Stomach (tissue), 4 donors: ENCODE data around the gene CNRIP1.

Source experiments
- CTCF ChIP-seq, 7 experiments: fragments of 450-650 bp in 4 of 7; fragments of 200-600 bp in 3 of 7; sonication (generic) in 3 of 7; IDR thresholded peaks; one replicate each; pipeline ENCODE4 v1.5.1; 2016 to 2019; ENCODE audit warnings: antibody characterized with exemption in 7 of 7, control low read depth in 2 of 7, mild to moderate bottlenecking in 1 of 7
- EP300 ChIP-seq: sonication (generic); formaldehyde crosslinking; IDR thresholded peaks from one replicate; pipeline ENCODE4 v1.6.1; 2017; ENCODE audit warnings: antibody characterized with exemption
- POLR2A ChIP-seq, 4 donors: fragments of 450-650 bp; IDR thresholded peaks; one replicate each; pipeline ENCODE4 v1.6.1; 2016; ENCODE audit warnings: antibody characterized with exemption in 4 of 4, control low read depth in 2 of 4, mild to moderate bottlenecking in 1 of 4, moderate library complexity in 1 of 4
- POLR2AphosphoS5 ChIP-seq, 3 donors: sonication (generic); formaldehyde crosslinking; IDR thresholded peaks; one replicate each; pipeline ENCODE4 v1.6.1; 2016; ENCODE audit warnings: antibody characterized with exemption in 3 of 3

- TF ChIP-seq POLR2AphosphoS5 (IDR thresholded peaks at IDR 0.05) (peak in 2 of 3 donors; percentile 65 to 75), CTCF (IDR thresholded peaks at IDR 0.05) (no peak), POLR2A (IDR thresholded peaks at IDR 0.05) (no peak), EP300 (no peak)
These were observed 45.3 kb upstream of the CNRIP1 start, which contains the start of gene PLEK for GRCh38 chr2:68365087-68365486.
